VCaP (cell line): ENCODE data around the gene CITED1.
"Not testable (repeated sequence)": the region's sequence is repeated elsewhere in the genome, so short reads cannot be mapped to it uniquely, and the experiment has no call there.

ENCODE experiments used
- H3K27ac ChIP-seq: fragments of 450-650 bp; 2 replicates; pipeline ENCODE4 v1.5.1; 2017
- TF ChIP-seq, protein P1 (sequence below): fragments of 450-650 bp; conservative IDR thresholded peaks from 2 replicates; pipeline ENCODE4 v1.5.1; 2017; ENCODE audit warnings: mild to moderate bottlenecking, moderate library complexity

Gene CITED1

GRCh38 chrX:72346302-72346949 lies 40.7 kb upstream of the CITED1 start:
- no peak overlapping the region for H3K27ac ChIP-seq
- TF ChIP-seq, protein P1, sequence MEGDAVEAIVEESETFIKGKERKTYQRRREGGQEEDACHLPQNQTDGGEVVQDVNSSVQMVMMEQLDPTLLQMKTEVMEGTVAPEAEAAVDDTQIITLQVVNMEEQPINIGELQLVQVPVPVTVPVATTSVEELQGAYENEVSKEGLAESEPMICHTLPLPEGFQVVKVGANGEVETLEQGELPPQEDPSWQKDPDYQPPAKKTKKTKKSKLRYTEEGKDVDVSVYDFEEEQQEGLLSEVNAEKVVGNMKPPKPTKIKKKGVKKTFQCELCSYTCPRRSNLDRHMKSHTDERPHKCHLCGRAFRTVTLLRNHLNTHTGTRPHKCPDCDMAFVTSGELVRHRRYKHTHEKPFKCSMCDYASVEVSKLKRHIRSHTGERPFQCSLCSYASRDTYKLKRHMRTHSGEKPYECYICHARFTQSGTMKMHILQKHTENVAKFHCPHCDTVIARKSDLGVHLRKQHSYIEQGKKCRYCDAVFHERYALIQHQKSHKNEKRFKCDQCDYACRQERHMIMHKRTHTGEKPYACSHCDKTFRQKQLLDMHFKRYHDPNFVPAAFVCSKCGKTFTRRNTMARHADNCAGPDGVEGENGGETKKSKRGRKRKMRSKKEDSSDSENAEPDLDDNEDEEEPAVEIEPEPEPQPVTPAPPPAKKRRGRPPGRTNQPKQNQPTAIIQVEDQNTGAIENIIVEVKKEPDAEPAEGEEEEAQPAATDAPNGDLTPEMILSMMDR, result no peak

DNA sequence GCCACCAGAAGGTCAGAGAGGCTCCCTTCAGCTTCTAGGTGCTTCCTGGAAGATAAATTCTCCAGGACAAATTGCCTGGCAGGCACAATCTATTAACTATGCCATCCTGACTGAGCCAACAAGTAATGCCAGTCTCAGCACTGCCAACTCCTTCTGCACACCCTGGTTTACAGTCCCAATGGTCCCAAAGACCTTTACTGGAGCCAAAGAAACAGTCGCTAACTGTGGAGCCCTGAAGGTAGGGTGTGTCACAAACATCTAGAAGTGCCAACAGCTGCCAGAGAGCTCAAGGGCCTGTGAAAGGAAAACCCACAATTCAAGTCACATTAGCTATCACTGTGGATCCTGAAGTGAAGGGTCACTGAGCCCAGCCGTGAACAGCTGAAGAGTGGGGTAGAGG lies 34.9 kb upstream of the CITED1 start:
- H3K27ac ChIP-seq, result peak overlapping the region; percentile 45
- TF ChIP-seq, protein P1, result peak; percentile 43; the same call in 1 of the 2 replicates

DNA sequence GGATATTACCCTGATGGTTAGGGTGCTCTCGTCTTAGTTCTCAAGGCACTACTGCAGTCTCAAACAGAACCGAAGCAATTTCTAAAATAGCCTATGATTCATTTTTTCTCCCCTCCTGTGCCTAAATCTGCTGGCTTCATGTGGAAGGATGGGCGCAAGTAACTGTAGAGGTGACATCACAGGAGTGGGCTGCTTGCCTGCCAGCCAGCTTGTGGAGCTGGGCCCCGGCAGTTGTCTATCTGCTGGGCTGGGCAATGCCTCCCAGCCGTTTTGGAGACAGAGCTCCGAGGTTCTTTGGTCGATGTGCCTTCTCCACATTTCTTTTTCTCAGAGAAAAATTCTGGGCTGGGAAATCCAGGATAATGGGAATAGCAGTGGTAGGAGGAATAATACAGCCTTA lies 34.3 kb upstream of the CITED1 start:
- TF ChIP-seq, protein P1, result no peak

DNA sequence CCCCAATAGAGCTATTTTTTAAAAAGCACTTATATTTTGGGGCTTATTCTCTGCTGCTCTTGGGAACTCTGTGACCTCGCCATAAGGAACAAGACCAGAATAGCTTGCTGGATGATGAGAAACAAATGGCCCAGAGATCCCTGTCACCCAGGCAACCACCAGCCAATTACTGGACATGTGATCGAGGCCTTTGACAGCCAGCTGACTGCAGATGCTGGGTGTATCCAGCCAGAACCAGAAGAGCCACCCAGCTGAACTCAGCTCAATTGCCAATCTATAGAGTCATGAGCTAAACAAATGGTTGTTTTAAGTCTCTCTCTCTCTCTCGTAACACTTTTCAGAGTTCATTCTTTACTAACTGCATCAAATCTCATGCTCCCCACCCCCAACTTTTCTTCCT lies 24.4 kb upstream of the CITED1 start:
- no peak overlapping the region for H3K27ac ChIP-seq
- TF ChIP-seq, protein P1, result no peak

More for the DNA sequence above, 34.3 kb upstream of the CITED1 start:
- H3K27ac ChIP-seq, result peak overlapping the region; percentile 45

GRCh38 chrX:72326605-72327300 lies 21.0 kb upstream of the CITED1 start:
- no peak overlapping the region for H3K27ac ChIP-seq
- TF ChIP-seq, protein P1, result no peak

- H3K27ac ChIP-seq, result not testable (repeated sequence)
Measured at GRCh38 chrX:72319651-72320050, 13.9 kb upstream of the CITED1 start.

GRCh38 chrX:72317139-72317538 lies 11.4 kb upstream of the CITED1 start:
- TF ChIP-seq, protein P1, result no peak
- no peak overlapping the region for H3K27ac ChIP-seq
